GM12875 (cell line): ENCODE measurements around the gene IGF2BP3.
"Not testable (repeated sequence)": the region's sequence is repeated elsewhere in the genome, so short reads cannot be mapped to it uniquely, and the experiment has no call there.

ENCODE experiments used
- H3K4me3 ChIP-seq: one replicate; pipeline ENCODE4 v1.5.1; 2011; ENCODE audit warnings: low read depth, low read length, control low read depth
- CTCF ChIP-seq: IDR thresholded peaks from 2 replicates; pipeline ENCODE4 v1.5.1; 2011; ENCODE audit warnings: low read depth, mild to moderate bottlenecking, control low read depth, inconsistent platforms, low read length, moderate library complexity, borderline replicate concordance; ENCODE audit not compliant: insufficient read depth

Gene IGF2BP3

GRCh38 chr7:23315366-23315765 lies 154.9 kb downstream of the IGF2BP3 start:
- H3K4me3 ChIP-seq, result no peak overlapping the region
- no peak for TF ChIP-seq CTCF

GRCh38 chr7:23312141-23312540 lies 158.2 kb downstream of the IGF2BP3 start:
- H3K4me3 ChIP-seq, result not testable (repeated sequence)

- TF ChIP-seq CTCF, result no peak
- no peak overlapping the region for H3K4me3 ChIP-seq
These were observed 161.5 kb downstream of the IGF2BP3 start for GRCh38 chr7:23308754-23309153.

- no peak for TF ChIP-seq CTCF
These were observed 163.3 kb downstream of the IGF2BP3 start for GRCh38 chr7:23306936-23307521.

GRCh38 chr7:23299770-23300300 lies 170.5 kb downstream of the IGF2BP3 start:
- no peak for TF ChIP-seq CTCF
- peak overlapping the region; percentile 90 for H3K4me3 ChIP-seq

More at GRCh38 chr7:23306936-23307521, 163.3 kb downstream of the IGF2BP3 start:
- H3K4me3 ChIP-seq, result no peak overlapping the region

- TF ChIP-seq CTCF, result no peak
- H3K4me3 ChIP-seq, result peak within 1 kb of the TSS; percentile 90
These were observed 171.2 kb downstream of the IGF2BP3 start, which contains the start of gene MALSU1 for GRCh38 chr7:23298885-23299769. MALSU1 (plus strand) TSS chr7:23299339; CDS start chr7:23299353, 14 bp downstream.

GRCh38 chr7:23298141-23298881 lies 172.0 kb downstream of the IGF2BP3 start:
- no peak overlapping the region for H3K4me3 ChIP-seq
- TF ChIP-seq CTCF, result no peak
